Stimulated activated CD8-positive, alpha-beta memory T cell treated with anti-CD3 and anti-CD28 coated beads, Interleukin-15, amount 100 ng/mL, for 24 hours (primary cell): ENCODE results near the gene HIGD1A.

Experiments used
- DNase-seq: peaks from one replicate; pipeline ENCODE4 v3.0.0-alpha.2; 2020; ENCODE audit warnings: low read depth

The HIGD1A gene

DNA sequence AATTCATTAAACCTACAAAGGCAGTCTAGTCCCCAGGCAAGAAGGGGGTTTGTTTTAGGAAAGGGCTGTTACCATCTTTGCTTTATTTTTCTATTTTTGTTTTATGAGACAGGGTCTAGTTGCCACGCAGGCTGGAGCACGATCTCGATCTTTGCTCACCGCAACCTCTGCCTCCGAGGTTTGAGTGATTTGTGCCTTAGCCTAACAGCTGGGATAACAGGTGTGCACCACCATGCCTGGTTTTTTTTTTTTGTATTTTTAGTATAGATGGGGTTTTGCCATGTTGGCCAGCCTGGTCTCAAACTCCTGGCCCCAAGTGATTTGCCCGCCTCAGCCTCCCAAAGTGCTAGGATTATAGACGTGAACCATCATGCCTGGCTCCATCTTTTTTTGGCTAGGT is 4.9 kb downstream of the HIGD1A start:
- no peak for DNase-seq

DNA sequence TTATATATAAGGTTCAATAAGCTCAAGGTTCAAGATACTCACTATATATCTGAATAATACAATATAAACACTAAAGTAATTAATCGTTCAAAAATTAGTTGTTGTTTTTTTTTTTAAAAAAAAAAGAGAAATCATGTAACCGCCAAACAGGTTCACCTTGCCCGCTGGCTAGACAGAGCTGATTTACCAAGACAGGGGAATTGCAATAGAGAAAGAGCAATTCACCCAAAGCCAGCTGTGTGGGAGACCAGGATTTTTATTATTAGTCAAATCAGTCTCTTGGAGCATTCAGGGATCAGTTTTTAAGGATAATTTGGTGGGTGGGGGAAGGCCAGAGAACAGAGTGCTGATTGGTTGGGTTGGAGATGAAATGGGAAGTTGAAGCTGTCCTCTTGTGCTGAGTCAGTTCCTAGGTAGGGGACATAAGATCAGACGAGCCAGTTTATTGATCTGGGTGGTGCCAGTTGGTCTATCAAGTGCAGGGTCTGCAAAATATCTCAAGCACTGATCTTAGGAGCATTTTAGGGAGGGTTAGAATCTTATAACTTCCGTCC is 7.9 kb downstream of the HIGD1A start:
- no peak for DNase-seq

DNA sequence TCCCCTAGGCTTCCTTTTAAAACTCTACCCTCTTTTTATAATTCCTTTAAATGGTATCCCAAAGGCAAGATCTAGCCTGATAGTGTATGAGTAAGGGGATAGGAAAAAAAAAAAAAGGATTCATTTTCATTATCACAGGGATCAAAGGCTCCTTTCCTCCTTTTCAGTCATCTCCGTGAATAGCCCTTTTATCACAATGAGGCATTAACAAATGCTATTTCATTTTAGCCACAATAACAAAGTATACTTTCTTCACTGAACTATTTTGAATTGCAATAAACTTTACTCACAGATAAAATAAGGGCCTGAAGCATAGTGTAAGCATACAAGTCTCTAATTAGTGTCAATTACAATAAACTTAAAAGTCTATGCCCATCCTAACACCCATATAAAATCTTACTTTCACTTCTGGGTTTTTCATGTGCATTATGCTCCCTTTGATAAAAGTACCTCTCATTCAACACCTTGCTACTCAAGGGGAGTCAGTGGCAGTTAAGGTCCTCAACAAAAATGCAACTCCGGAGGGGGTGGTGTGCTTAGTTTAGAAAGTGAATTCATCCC is 8.6 kb downstream of the HIGD1A start:
- no peak for DNase-seq

DNA sequence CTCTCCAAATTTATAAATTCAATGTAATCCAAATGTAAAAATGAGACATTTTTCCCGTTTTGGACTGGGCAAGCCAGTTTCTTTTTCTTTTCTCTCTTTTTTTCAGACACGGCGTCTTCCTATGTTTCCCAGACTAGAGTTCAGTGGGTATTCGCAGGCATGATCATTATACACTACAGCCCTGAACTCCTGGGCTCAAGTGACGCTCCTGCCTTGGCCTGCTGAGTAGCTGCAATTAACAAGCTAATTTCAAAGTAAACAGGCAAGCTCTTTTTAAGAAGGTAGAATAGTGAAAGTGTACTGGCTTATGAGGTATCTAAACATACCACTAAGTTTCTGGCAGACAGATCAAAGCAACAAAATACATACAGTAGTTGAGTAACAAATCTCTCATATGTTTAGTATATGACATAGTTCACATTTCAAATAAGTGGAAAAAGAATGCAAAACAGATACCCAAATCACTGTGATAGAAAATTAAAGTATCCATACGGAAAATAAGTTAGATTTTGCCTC is 13.5 kb downstream of the HIGD1A start:
- DNase-seq, result no peak

DNA sequence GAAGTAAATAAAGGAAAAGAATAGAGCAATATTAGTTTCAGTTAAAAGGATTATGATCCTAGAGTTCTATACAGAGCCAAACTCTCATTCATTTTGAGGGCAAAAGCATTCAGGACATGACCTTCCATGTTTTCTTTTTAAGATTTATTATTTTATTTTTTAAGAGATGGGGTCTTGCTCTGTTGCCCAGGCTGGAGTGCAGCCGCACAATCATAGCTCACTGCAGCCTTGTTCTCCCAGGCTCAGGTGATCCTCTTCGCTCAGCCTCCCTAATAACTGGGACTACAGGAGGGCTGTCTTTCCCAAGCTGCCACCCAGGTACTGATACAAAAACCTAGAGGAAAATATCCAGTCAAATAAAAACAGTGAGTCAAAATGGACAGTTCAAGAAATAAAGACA is 17.7 kb downstream of the HIGD1A start:
- DNase-seq, result no peak

DNA sequence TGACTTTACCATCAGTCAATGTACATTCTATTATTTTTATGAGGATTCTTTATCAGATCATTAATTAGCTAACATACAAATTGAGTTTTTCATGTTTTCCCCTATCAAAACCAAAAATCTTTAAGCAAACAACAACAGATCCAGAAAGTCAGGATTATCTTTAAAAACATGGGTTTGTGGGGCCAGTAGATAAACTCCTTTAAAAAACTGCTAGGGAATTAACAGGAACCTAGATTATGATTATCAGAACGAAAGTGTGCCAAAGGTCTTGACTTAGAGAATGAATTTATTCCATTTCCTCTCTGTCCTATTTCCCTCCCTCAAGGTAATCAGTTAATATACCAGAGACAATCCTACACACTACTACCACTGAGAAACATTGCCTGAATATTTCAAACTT is 18.1 kb downstream of the HIGD1A start:
- DNase-seq, result no peak

DNA sequence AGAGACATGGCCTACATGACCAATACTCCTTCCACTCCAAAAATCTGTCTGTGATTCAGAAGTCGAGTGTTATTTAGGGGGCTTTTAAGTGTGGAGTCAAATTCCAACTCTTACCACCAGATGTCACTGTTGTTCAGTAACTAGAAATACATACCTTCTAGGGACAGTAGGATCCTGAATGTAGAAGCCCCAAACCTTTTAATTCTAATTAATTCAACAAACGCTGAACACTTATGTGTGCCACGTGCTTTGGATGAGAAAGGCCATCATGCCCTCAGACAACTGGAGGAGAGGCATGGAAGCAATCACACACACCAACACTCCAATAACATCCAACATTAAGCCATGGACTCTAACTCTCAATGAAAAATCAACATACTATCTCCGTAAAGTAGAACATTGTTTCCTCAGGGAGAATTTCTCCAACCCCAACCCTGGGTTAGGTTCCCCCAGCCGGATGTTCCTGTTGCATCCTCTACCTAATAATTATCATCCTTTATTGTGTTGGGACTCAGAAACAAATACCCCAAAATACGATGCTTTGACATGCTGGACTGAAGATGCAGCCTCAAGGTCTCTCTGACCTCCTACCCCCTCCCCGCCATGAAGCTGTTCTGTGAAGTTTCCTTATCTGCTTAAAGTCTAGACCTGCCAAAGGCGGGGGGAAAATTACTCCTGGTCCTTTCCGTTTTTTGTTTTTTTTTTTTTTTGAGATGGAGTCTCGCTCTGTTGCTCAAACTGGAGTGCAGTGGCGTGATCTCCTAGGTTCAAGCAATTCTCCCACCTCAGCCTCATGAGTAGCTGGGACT is 23.2 kb downstream of the HIGD1A start:
- no peak for DNase-seq

DNA sequence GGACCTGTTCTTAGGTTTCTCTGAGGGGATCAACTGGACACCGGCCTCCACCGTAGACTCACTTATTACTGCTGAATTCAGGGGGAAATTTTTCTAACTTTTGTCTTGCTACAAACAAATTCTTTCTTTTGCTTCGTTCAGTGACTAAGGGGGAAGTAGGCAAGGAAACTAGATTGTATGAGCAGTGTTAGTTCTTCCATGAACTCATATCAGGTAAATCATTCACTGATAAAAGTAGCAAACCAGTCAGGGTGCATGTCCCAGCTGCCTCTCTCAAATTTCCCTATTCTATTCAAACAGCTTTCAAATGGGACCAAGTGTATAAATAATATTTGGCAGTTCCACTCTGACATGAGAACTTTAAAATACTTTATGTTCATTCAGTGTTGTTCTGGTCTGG is 23.9 kb downstream of the HIGD1A start:
- no peak for DNase-seq

DNA sequence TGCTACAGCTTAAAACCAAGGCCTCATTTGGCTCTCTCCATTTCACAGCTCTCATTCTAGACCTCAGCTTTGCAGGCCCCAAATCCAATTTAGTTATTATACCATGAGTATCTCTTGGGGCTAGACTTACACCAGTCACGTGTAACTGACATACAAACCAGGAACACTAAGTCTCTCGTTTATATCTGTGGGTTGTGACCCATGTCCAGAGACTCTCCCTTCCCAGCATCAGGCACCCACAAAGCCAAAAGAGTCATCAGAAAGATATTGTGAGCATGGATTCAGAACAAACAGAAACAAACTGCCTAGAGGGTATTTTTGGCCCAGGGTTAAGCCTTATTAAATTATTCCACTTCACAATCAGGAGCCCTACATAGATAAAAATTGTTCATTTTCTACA is 25.6 kb downstream of the HIGD1A start:
- no peak for DNase-seq

DNA sequence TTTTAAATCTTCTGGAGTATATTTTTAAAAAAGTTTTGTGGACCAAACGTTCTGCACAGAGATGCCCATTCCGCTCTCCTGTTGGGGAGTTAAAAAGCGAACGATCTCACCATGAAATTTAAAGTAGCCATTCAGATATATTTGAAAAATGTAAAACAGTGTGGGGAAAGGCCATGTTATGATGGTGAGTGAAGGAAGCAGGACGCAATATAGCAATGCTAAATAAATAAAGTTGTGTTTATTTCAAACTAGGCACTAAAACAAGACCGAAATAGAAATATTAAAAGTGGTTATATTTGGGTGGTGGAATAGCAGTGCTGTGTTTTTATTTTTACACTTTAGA is 30.9 kb downstream of the HIGD1A start:
- DNase-seq, result no peak

DNA sequence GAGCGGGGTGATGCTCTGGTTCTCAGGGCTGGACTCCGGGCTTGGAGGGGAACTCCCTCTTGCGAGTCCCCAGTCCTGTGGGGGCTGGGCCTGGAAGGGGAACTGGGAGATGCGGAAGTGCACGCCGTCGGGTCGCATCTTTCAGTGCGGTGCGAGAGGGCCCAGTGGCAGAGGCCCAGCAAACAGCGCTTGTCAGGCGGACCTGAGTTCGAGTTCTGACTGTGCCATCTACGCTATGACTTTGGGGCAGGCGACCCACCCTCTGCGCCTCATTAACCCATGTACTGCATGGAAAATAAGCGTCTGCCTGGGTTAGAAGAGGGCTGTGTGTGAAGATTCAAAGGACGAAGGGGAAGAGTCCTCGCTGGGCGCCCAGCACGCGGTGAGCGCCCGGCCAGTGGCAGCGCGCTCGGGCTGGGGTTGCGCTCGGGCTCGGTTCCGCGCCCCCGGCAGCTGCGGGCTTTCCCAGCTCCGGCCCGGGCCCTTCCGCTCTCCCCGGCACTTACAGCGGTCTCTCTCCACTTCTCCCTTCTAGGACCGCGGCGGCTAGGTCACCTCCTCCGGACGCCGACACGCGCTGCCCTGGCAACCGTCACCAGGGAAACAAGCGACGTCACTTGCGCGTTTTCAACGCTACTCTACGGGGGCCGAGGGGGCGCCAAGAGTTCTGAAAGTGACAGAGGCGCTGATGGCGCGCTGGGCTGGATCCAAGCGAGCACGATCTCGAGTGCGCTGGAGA is 31.5 kb downstream of the HIGD1A start, which contains the start of gene CCDC13:
Gene CCDC13, minus strand, starts transcription at position 584 of the 739 bp plus-strand sequence. CDS start 14,908 bp downstream, outside the sequence.
- DNase-seq, result peak; percentile 81

DNA sequence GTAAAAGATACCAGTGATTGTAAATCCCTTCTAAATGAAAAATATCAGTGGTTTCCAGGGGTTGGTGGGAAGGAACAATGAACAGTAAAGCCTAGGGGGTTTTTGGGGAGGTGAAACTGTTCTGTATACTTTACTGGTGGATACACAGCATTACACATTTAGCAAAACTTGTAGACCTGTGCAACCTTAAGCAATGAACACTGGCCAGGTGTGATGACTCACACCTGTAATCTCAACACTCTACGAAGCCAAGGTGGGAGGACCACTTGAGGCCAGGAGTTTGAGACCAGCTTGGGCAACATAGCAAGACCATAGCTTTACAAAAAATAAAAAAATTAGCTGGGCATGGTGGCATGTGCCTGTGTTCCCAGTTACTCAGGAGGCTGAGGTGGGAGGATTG is 33.0 kb downstream of the HIGD1A start:
- no peak for DNase-seq

DNA sequence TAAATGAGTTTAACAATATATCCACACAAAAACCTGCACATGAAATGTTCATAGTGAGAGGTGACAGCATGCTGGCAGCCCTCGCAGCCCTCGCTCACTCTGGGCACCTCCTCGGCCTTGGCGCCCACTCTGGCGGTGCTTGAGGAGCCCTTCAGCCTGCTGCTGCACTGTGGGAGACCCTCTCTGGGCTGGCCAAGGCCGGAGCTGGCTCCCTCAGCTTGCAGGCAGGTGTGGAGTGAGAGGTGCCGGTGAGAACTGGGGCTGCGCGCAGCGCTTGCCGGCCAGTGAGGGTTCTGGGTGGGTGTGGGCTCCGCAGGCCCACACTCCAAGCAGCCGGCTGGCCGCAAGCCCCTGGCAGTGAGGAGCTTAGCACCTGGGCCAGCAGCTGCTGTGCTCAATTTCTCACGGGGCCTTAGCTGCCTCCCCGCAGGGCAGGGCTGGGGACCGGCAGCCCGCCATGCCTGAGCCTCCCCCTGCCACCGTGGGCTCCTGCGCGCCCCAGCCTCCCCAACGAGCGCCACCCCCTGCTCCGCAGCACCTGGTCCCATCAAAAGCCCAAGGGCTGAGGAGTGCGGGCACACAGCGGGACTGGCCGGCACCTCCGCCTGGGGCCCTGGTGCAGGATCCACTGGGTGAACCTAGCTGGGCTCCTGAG is 34.7 kb downstream of the HIGD1A start:
- DNase-seq, result no peak

DNA sequence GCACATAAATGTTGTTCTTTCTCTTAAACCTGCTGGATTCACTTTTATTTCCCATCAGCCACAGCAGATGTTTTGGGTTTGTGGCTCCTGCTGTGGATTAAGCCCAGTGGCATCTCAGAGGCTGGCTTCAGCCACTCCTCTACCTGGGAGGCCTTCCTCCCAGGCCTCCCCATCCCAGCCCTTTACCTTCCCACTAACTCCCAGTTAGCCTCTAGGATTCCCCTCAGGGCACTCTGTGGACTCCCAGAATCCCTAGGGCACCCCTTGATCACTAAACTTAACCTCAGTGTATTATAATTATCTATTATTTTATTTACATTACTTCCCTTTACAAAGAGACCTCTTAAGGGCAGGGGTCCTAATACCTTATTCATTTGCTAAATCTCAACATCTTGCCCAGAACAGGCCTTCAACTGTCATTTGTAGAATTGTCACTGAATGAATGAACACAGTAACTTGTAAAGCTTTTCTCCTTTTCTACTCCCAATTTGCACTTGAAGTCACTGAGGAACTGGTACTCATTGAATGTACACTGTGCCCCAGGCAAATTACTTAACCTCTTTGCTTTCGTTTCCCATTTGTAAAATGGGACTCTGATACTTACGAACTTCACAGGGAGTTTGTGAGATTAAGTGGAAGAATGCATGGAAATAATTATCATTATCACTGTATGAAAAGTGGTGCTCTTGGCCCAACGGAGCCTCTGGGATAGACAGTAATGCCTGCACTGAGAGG is 39.6 kb downstream of the HIGD1A start:
- no peak for DNase-seq

DNA sequence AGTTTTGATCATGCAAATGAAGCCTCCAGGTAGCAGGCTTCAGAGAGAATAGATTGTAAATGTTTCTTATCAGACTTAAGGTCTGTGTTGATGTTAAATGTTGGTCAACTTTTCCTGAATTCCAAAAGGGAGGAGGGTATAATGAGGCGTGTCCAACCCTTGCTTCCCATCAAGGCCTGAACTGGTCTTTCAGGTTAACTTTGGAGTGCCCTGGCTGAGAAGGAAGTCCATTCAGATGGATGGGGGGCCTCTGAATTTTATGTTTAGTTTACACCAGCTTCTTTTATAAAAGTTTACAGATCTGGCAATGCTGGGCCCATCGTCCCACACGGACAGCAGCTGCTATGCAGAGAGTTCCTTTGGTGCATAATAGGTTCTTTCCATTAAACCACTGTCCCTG is 40.2 kb downstream of the HIGD1A start:
- no peak for DNase-seq

DNA sequence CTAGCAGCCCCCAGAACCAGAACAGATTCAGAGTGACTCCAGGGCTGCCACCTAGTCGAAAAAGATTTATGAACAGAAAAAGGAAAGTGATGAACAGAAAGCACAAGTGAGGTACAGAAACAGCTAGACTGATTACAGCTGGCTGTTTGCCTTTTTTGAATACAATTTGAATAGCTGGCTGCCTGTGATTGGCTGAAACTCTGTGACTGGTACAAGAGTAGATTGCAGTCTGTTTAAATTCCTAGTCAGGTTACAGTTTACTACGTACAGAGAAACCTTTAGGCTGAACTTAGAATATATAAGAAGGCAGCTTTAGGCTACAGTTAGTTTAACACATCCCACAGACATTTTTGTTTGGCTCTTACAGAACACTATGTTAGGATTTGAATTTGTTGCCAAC is 41.3 kb downstream of the HIGD1A start:
- DNase-seq, result no peak

DNA sequence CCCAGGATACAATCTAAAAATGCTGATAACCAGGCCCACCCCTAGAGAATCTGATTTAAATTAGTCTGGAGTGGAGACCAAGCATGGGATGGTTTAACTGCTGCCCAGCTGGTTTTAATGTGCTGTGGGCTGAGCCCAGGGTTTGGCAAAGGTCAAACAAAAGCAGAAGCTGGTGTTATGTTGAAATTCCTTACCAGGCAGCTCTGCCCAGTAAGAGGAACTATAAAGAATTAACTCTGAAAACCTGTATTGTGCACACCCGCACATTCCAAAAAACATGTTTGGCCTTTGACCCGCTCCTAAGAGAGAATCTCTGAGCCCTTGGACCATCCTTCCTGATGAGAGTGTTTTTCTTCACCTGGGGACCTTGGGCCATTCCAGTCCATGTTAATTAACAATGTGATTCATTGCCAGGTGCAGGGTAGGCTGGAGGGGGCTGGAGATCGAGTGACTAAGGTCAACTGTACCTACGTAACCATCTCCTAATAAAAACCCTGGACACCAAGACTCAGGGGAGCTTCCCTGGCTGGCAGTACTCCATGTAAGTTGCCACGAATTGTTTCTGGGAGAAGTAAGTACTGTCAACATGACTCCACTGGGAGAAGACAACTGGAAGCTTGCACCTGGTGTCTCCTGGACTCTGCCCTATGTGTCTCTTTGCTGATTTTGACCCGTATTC is 42.1 kb downstream of the HIGD1A start:
- DNase-seq, result no peak

DNA sequence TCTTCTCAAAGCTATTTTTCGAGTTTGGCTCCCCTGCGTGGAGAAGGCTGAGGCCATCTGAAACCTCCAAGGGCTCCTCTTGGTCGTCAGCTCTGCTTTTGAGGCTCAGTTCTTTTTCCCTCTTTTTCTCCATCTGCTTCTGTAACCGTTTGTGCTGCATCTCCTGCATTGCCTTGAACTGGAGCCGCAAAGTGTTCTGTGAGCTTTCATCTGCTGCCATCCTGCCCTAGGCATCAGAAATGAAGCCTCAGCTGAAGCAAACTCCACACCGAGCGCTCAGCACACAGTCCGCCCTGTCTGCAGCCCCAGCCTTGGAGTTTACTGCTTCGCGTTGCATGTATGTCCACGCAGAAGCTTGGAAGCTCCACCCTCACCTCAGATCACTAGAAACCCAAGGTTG is 46.2 kb downstream of the HIGD1A start:
- DNase-seq, result no peak

DNA sequence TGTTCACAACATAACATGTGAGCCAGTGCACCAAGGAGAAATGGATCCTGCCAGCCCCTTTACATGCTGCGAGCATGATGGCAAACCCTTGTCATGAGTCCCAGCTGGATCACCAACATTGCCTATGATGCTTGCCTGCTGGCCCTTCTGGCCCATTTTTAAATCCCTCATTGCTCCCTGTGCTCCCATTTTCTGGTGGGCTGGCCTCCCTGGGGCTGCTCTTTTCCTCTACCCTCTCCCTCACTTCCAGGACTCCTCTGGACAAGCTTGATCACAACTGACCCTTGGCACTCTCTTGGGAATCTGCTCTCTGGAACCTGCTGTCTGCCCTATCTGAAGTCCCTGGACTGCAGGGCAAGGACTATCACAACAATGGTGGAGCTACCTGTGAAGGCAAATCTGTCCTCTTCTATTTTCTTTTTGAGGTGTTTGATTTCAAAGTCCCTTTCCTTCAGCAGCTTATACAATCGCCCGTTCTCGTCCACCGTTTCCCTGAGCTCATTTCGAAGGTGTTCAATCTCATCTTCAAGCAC is 47.5 kb downstream of the HIGD1A start:
- DNase-seq, result no peak

DNA sequence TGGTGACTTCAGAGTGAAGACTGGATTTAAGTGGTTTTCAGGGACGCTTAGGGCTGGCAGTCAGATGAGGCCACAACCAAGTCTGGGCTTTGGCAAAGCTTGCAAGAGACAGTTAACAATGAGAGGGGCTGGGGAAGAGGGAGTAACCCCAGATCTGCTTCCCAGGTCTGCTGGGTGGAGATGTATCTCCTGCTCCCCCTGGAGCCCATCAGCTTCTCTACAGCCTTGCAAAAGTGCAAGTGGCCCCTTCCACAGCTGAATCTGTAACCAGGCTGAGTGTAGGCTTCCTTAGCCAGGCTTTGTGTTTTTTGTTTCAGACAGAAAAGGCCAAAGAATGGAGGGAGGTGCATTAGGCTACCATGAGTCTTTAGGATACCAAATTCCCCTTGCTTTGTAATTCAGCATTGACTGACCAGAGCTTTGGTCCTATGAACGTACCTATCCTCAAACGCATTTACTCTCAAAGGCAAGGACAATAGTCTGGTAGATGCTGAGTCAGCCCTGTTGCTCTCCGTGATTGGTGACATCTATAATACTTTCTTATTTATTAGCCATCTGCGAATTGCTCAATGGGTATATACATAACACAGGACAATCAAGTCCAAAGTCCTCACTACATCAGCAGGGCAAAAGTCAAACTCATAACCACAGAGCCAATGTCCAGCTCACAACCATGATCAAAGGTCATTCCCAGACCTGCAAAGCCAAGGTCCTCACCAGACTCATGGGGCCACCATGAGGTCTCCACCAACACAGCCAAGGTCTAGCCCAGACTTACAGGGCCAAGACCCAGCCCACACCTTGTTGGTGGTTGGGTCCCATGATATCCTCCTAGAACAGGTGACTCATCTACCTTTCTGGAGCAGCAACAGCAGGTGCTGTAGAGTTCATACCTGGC is 48.4 kb downstream of the HIGD1A start:
- DNase-seq, result no peak
